ENCODE results near the gene HES1.
A peak's percentile ranks its signal among the peaks of the same experiment; 100 is the strongest.

HES1 gene, protein sequence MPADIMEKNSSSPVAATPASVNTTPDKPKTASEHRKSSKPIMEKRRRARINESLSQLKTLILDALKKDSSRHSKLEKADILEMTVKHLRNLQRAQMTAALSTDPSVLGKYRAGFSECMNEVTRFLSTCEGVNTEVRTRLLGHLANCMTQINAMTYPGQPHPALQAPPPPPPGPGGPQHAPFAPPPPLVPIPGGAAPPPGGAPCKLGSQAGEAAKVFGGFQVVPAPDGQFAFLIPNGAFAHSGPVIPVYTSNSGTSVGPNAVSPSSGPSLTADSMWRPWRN

DNA sequence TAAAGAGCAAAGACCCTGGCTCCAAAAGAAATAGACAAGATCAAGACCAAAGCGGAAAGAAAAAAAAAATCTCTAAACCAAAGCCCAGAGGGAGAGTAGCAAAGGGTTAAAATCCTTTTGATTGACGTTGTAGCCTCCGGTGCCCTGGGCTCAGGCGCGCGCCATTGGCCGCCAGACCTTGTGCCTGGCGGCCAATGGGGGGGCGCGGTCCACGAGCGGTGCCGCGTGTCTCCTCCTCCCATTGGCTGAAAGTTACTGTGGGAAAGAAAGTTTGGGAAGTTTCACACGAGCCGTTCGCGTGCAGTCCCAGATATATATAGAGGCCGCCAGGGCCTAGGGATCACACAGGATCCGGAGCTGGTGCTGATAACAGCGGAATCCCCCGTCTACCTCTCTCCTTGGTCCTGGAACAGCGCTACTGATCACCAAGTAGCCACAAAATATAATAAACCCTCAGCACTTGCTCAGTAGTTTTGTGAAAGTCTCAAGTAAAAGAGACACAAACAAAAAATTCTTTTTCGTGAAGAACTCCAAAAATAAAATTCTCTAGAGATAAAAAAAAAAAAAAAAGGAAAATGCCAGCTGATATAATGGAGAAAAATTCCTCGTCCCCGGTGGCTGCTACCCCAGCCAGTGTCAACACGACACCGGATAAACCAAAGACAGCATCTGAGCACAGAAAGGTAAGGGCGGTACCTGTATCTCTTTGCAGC lies at the start of gene HES1:
Gene HES1 (plus strand): TSS at position 343 of the 713 bp plus-strand sequence. CDS start 233 bp downstream, at position 576.
- TF ChIP-seq, protein P1, sequence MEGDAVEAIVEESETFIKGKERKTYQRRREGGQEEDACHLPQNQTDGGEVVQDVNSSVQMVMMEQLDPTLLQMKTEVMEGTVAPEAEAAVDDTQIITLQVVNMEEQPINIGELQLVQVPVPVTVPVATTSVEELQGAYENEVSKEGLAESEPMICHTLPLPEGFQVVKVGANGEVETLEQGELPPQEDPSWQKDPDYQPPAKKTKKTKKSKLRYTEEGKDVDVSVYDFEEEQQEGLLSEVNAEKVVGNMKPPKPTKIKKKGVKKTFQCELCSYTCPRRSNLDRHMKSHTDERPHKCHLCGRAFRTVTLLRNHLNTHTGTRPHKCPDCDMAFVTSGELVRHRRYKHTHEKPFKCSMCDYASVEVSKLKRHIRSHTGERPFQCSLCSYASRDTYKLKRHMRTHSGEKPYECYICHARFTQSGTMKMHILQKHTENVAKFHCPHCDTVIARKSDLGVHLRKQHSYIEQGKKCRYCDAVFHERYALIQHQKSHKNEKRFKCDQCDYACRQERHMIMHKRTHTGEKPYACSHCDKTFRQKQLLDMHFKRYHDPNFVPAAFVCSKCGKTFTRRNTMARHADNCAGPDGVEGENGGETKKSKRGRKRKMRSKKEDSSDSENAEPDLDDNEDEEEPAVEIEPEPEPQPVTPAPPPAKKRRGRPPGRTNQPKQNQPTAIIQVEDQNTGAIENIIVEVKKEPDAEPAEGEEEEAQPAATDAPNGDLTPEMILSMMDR (IDR thresholded peaks at IDR 0.05), result no peak
- Histone ChIP-seq H3K4me3 (ENCODE audit: low read depth in 1 of 2, low read length in 1 of 2) (peak within 1 kb of the TSS; percentile 55 to 65), H3K9me3 (no peaks in the 10 kb centered on the region), H3K4me1 (ENCODE audit: control insufficient read depth in 1 of 2, insufficient read depth in 1 of 2, low read depth in 1 of 2, low read length in 1 of 2) (peaks cover 39 to 50% of the 10 kb centered on the region in 2 experiments), H3K36me3 (no peaks in the 10 kb centered on the region), H3K27ac (no peak within 1 kb of the TSS), H3K27me3 (peaks cover 99% of the 10 kb centered on the region)

DNA sequence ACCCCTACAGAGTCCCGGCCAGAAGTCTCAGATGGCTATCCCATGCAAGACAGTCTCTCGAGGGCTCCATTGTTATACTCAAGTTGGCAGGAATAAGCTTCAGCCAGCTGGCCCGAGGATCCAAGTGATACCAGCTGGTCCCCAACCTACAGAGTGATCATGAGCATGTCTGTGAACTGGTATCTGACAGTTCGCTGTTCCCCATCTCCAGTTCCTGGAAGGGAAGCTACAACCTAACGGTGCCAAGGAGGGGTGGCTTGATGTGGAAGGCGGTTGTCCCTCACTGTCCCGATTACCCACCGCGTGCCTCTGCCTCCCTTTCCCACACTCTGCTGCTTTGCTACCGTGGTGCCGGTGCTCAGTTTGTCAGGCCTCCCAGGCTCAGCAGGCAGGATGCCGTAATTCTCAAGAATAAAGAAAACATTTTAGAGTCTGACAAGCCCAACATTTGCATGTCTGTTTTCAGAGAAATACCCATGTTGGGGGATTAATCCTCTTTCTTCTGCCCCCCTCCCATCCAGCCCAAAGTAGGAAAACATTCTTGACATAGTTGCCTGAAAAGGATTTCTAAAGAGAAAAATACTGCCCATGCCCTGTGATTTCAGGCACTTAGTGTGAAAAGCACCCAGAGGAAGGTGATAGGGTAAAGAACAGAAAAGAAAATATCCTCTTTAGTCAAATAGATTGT lies 49.4 kb upstream of the HES1 start:
- Histone ChIP-seq H3K4me1 (ENCODE audit: control insufficient read depth in 1 of 2, insufficient read depth in 1 of 2, low read depth in 1 of 2, low read length in 1 of 2) (peaks cover 13 to 24% of the 10 kb centered on the region in 2 experiments), H3K9me3 (no peaks in the 10 kb centered on the region), H3K36me3 (no peaks in the 10 kb centered on the region), H3K27me3 (peaks cover 8% of the 10 kb centered on the region), H3K4me3 (ENCODE audit: low read depth in 1 of 2, low read length in 1 of 2) (no peak overlapping the region), H3K27ac (no peak overlapping the region)
- TF ChIP-seq, protein P1 (IDR thresholded peaks at IDR 0.05), result no peak

DNA sequence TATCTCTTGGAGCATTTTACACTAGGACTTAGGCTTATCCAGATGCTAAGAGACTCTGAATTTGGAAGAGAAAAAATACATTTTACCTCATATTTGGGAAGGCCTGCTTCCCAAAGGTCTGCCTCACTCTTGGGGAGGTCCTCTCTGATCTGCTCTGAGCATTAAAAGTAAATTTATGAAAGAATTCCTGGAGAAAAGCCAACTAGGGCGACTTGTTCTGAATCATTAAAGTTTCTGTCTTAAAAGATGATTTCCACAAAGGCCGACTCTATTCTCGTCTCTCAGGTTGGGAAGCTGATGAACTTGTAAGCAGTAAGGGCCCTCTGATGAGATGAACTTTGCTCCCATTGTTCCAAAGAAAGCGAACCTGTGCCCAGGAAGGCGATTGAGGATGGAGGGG lies 48.7 kb upstream of the HES1 start:
- no peaks in the 10 kb centered on the region for H3K36me3 ChIP-seq
- H3K4me1 ChIP-seq (ENCODE audit: control insufficient read depth in 1 of 2, insufficient read depth in 1 of 2, low read depth in 1 of 2, low read length in 1 of 2), result peaks cover 13 to 24% of the 10 kb centered on the region in 2 experiments
- TF ChIP-seq, protein P1 (IDR thresholded peaks at IDR 0.05), result no peak
- H3K9me3 ChIP-seq, result no peaks in the 10 kb centered on the region
- H3K27me3 ChIP-seq, result peaks cover 1% of the 10 kb centered on the region
- no peak overlapping the region for H3K27ac ChIP-seq
- H3K4me3 ChIP-seq (ENCODE audit: low read depth in 1 of 2, low read length in 1 of 2), result no peak overlapping the region

DNA sequence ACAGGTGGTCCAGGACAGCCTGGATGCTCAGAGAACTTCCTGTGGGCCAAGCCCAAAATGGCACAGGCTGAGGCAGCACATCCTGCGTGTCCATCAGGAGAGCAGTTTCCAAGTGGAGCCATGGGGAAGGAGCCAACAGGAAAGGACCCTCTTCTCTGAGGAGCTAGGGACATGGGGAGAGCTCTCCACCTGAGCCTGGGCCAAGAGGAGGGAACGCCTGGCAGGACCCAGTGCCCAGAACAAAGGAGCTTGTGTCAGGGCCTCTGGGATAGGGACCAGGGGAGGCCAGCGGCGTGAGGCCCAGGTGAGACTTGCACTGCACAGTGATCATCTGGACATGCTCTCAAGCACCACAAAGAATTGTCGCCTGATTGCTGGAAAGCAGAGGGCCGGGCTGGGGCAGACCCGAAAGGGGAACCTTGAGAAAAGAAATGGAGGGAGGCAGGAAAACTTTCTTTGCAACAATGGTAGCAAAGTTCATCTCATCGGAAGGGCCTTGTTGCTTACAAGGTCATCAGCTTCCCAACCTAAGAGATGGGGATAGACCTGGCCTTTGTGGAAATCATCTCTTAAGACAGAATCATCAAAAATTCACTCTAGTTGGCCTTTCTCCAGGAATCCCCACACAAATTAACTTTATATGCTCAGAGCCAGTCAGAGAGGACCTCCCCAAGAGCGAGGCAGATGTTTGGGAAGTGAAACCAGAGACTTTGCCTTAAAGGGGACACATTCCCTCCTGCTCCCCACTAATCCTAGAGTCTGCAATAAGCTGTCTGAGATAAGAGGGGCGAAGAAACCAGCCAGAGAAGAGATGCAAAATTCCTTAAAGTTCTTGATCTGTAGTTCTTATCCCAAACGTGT lies 47.7 kb upstream of the HES1 start:
- no peak overlapping the region for H3K4me3 ChIP-seq (ENCODE audit: low read depth in 1 of 2, low read length in 1 of 2)
- no peaks in the 10 kb centered on the region for H3K36me3 ChIP-seq
- no peaks in the 10 kb centered on the region for H3K27me3 ChIP-seq
- H3K27ac ChIP-seq, result no peak overlapping the region
- TF ChIP-seq, protein P1 (IDR thresholded peaks at IDR 0.05), result no peak
- peaks cover 13 to 24% of the 10 kb centered on the region in 2 experiments for H3K4me1 ChIP-seq (ENCODE audit: control insufficient read depth in 1 of 2, insufficient read depth in 1 of 2, low read depth in 1 of 2, low read length in 1 of 2)
- H3K9me3 ChIP-seq, result no peaks in the 10 kb centered on the region

Data from neutrophil (primary cell).